HG03469 (cell line): ENCODE data around the gene GRHL1.

Experiments
- ATAC-seq: cut with Tn5 transposase; IDR thresholded peaks from one replicate; pipeline ENCODE4 v1.9.1; 2021; ENCODE audit warnings: mild to moderate bottlenecking, moderate library complexity, moderate number of reproducible peaks; ENCODE audit not compliant: unreplicated experiment

Gene GRHL1

GRCh38 chr2:10036095-10036884 is 84.8 kb downstream of the GRHL1 start:
- ATAC-seq: no peak

GRCh38 chr2:10038123-10038522 is 86.6 kb downstream of the GRHL1 start:
- ATAC-seq: no peak

- no peak for ATAC-seq
These were observed 87.2 kb downstream of the GRHL1 start for GRCh38 chr2:10038716-10039115.

GRCh38 chr2:10039658-10040410 is 88.3 kb downstream of the GRHL1 start:
- no peak for ATAC-seq

- ATAC-seq: no peak
These were observed 90.2 kb downstream of the GRHL1 start for GRCh38 chr2:10041711-10042110.

- no peak for ATAC-seq
These were observed 91.0 kb downstream of the GRHL1 start for GRCh38 chr2:10042301-10043161.

- ATAC-seq: peak; percentile 40
These were observed 91.9 kb downstream of the GRHL1 start, which contains the start of gene KLF11 for GRCh38 chr2:10043256-10043905. KLF11 (plus strand) TSS chr2:10043550; CDS start chr2:10043717, 167 bp downstream.

GRCh38 chr2:10043906-10044601 is 92.6 kb downstream of the GRHL1 start:
- peak; percentile 21 for ATAC-seq

GRCh38 chr2:10045561-10046355 is 94.3 kb downstream of the GRHL1 start:
- no peak for ATAC-seq

- ATAC-seq: no peak
These were observed 95.4 kb downstream of the GRHL1 start for GRCh38 chr2:10046931-10047330.

- ATAC-seq: no peak
These were observed 96.4 kb downstream of the GRHL1 start for GRCh38 chr2:10047616-10048500.

- no peak for ATAC-seq
These were observed 97.1 kb downstream of the GRHL1 start for GRCh38 chr2:10048501-10049171.
